Endodermal cell (in vitro differentiated cells): ENCODE measurements around the gene INCENP. TPM values are rescaled to one million over a fixed set of nuclear protein-coding genes. Genes with fewer than 3 reads are reported as not detected.

Experiments used
- DNase-seq: peaks from one replicate; pipeline ENCODE4 v3.0.0-alpha.2; 2017
- H3K27ac ChIP-seq: 2 replicates; pipeline ENCODE4 v1.5.1; 2013; ENCODE audit warnings: mild to moderate bottlenecking, low read depth, low read length, moderate library complexity
- H3K27me3 ChIP-seq: 2 replicates; pipeline ENCODE4 v1.6.1; 2013; ENCODE audit warnings: mild to moderate bottlenecking, low read length, moderate library complexity; ENCODE audit not compliant: insufficient read depth, control insufficient read depth, poor library complexity, severe bottlenecking
- H3K36me3 ChIP-seq: 2 replicates; pipeline ENCODE4 v1.7.0; 2013; ENCODE audit warnings: mild to moderate bottlenecking, low read length, moderate library complexity; ENCODE audit not compliant: control insufficient read depth, insufficient read depth
- H3K4me1 ChIP-seq: one replicate; pipeline ENCODE4 v1.7.0; 2013; ENCODE audit warnings: low read length; ENCODE audit not compliant: control insufficient read depth, insufficient read depth
- H3K4me3 ChIP-seq: 2 replicates; pipeline ENCODE4 v1.5.1; 2013; ENCODE audit warnings: mild to moderate bottlenecking, low read length, moderate library complexity
- H3K9ac ChIP-seq: 2 replicates; pipeline ENCODE4 v1.6.1; 2013; ENCODE audit warnings: mild to moderate bottlenecking, low read length, moderate library complexity; ENCODE audit not compliant: poor library complexity, severe bottlenecking; ENCODE audit errors: extremely low read depth
- H3K9me3 ChIP-seq: 2 replicates; pipeline ENCODE4 v1.6.1; 2013; ENCODE audit warnings: mild to moderate bottlenecking, low read length, moderate library complexity; ENCODE audit not compliant: control insufficient read depth
- H3K27ac Mint-ChIP-seq: 2 replicates; pipeline ENCODE4 v1.8.0; 2020; ENCODE audit warnings: mixed read lengths
- H3K27me3 Mint-ChIP-seq: 2 replicates; pipeline ENCODE4 v1.8.0; 2021; ENCODE audit warnings: mild to moderate bottlenecking, mixed read lengths; ENCODE audit not compliant: insufficient read depth
- H3K36me3 Mint-ChIP-seq: 2 replicates; pipeline ENCODE4 v1.8.0; 2020; ENCODE audit warnings: low read depth, mixed read lengths
- H3K4me1 Mint-ChIP-seq: 2 replicates; pipeline ENCODE4 v1.8.0; 2020; ENCODE audit warnings: mixed read lengths
- H3K4me3 Mint-ChIP-seq: 2 replicates; pipeline ENCODE4 v1.8.0; 2020; ENCODE audit warnings: mild to moderate bottlenecking, moderate library complexity, mixed read lengths
- H3K9me3 Mint-ChIP-seq: 2 replicates; pipeline ENCODE4 v1.8.0; 2020; ENCODE audit warnings: mild to moderate bottlenecking, mixed read lengths
- WGBS, 2 experiments: methylation state at CpG; one replicate each; pipeline versions ENCODE4 v1.1.5 to v1.1.7; 2013; ENCODE audit warnings: missing lambda C conversion rate in 2 of 2, mixed read lengths in 1 of 2; ENCODE audit not compliant: insufficient coverage in 1 of 2, insufficient read length in 1 of 2; 5-methylcytosine and 5-hydroxymethylcytosine counted together
- total RNA-seq, 2 donors: library from RNA; stranded (reverse); fragmentation: NEBNext Ultra II Directional in 1 of 2; extraction: Animal tissue kit (Norgen Biotek cat#: 25700) in 1 of 2; gene quantifications; 2 replicates in 1 of 2; 3 replicates in 1 of 2; pipeline ENCODE4 v1.2.1, GENCODE V29; 2021
- TF ChIP-seq, protein P1 (sequence below): fragments of 200-600 bp; sonication (generic); conservative IDR thresholded peaks from 2 replicates; pipeline ENCODE4 v1.5.0; 2021; ENCODE audit warnings: antibody characterized with exemption, mild to moderate bottlenecking

Gene INCENP
- total RNA-seq, 2 donors from 2014 or later, result 58.1 to 115 TPM

GRCh38 chr11:62148271-62148980 lies 24.6 kb downstream of the INCENP start:
- no peaks in the 10 kb centered on the region for H3K9me3 Mint-ChIP-seq
- TF ChIP-seq, protein P1, sequence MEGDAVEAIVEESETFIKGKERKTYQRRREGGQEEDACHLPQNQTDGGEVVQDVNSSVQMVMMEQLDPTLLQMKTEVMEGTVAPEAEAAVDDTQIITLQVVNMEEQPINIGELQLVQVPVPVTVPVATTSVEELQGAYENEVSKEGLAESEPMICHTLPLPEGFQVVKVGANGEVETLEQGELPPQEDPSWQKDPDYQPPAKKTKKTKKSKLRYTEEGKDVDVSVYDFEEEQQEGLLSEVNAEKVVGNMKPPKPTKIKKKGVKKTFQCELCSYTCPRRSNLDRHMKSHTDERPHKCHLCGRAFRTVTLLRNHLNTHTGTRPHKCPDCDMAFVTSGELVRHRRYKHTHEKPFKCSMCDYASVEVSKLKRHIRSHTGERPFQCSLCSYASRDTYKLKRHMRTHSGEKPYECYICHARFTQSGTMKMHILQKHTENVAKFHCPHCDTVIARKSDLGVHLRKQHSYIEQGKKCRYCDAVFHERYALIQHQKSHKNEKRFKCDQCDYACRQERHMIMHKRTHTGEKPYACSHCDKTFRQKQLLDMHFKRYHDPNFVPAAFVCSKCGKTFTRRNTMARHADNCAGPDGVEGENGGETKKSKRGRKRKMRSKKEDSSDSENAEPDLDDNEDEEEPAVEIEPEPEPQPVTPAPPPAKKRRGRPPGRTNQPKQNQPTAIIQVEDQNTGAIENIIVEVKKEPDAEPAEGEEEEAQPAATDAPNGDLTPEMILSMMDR, result no peak
- H3K27me3 Mint-ChIP-seq, result no peaks in the 10 kb centered on the region
- no peaks in the 10 kb centered on the region for H3K27me3 ChIP-seq
- H3K27ac ChIP-seq, result no peak overlapping the region
- DNase-seq, result peak; percentile 28
- H3K4me3 ChIP-seq, result no peak overlapping the region
- H3K4me3 Mint-ChIP-seq, result no peak overlapping the region
- no peak overlapping the region for H3K9ac ChIP-seq
- no peak overlapping the region for H3K27ac Mint-ChIP-seq
- peaks cover 60% of the 10 kb centered on the region for H3K36me3 ChIP-seq
- peaks cover 69% of the 10 kb centered on the region for H3K36me3 Mint-ChIP-seq
- no peaks in the 10 kb centered on the region for H3K9me3 ChIP-seq
- no peaks in the 10 kb centered on the region for H3K4me1 Mint-ChIP-seq
- 90 to 97% methylated on average over 5 to 9 of the region's 10 CpGs for WGBS, 2 experiments
- no peaks in the 10 kb centered on the region for H3K4me1 ChIP-seq

DNA sequence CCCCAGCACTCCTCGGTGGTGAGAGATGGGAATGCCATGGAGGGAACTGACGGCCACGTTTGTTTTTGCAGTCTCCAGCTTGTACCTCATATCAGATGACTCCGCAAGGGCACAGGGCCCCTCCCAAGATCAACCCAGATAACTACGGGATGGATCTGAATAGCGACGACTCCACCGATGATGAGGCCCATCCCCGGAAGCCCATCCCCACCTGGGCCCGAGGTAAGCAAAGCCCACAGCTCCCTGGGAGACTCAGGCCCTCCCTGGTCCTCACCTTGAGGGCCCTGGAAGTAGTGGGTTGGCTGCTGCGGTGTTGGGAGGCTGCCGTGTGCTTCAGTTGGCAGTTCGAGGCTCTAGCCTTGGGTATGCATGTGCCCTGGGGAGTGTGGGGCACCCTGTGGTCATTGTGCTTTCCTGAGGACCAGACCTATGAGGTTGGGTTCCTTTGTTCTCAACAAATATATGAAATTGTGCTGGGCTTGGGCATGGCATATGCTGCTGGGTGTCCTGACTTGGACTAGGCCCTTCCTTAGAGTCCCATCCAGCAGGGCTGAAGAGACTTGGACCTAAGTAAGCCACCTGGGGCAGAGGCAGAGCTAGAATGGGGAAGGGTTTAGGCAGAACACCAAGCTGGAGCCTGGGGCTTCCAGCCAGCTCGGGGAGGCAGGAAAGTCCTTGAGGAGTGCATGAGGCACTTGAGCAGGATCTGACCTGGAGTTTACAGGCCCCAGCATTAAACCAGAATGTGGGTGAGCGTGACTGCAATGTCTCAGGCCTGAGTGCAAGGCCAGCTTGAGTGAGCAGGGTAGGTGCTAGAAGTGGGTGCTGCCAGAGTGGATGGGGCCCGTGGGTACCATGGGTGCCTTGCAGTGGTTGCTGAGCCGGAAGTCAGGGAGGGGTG lies 26.4 kb downstream of the INCENP start:
- H3K9me3 ChIP-seq, result no peaks in the 10 kb centered on the region
- no peak overlapping the region for H3K27ac ChIP-seq
- Mint-ChIP-seq H3K4me3 (no peak overlapping the region), H3K27me3 (no peaks in the 10 kb centered on the region), H3K27ac (no peak overlapping the region), H3K9me3 (no peaks in the 10 kb centered on the region), H3K36me3 (peaks cover 65% of the 10 kb centered on the region), H3K4me1 (no peaks in the 10 kb centered on the region)
- H3K4me3 ChIP-seq, result no peak overlapping the region
- no peaks in the 10 kb centered on the region for H3K27me3 ChIP-seq
- 93 to 95% methylated on average over 9 to 17 of the region's 17 CpGs for WGBS, 2 experiments
- DNase-seq, result peak; percentile 30
- H3K4me1 ChIP-seq, result no peaks in the 10 kb centered on the region
- TF ChIP-seq, protein P1, result no peak
- H3K9ac ChIP-seq, result no peak overlapping the region
- peaks cover 48% of the 10 kb centered on the region for H3K36me3 ChIP-seq

- H3K9me3 Mint-ChIP-seq, result no peaks in the 10 kb centered on the region
- no peak overlapping the region for H3K27ac Mint-ChIP-seq
- no peaks in the 10 kb centered on the region for H3K4me1 Mint-ChIP-seq
- peaks cover 41% of the 10 kb centered on the region for H3K36me3 ChIP-seq
- DNase-seq, result peak; percentile 29
- no peak overlapping the region for H3K27ac ChIP-seq
- no peaks in the 10 kb centered on the region for H3K9me3 ChIP-seq
- TF ChIP-seq, protein P1, result no peak
- H3K9ac ChIP-seq, result no peak overlapping the region
- no peaks in the 10 kb centered on the region for H3K27me3 Mint-ChIP-seq
- H3K4me1 ChIP-seq, result no peaks in the 10 kb centered on the region
- 93 to 98% methylated on average over 5 to 10 of the region's 10 CpGs for WGBS, 2 experiments
- no peak overlapping the region for H3K4me3 ChIP-seq
- H3K27me3 ChIP-seq, result no peaks in the 10 kb centered on the region
- no peak overlapping the region for H3K4me3 Mint-ChIP-seq
- peaks cover 61% of the 10 kb centered on the region for H3K36me3 Mint-ChIP-seq
Observed at GRCh38 chr11:62150887-62151736, 27.3 kb downstream of the INCENP start.
